GM19452 (cell line): ENCODE measurements around the gene MFSD6L.

Experiments
- ATAC-seq: cut with Tn5 transposase; IDR thresholded peaks from one replicate; pipeline ENCODE4 v1.9.1; 2021; ENCODE audit not compliant: unreplicated experiment

The MFSD6L gene

DNA sequence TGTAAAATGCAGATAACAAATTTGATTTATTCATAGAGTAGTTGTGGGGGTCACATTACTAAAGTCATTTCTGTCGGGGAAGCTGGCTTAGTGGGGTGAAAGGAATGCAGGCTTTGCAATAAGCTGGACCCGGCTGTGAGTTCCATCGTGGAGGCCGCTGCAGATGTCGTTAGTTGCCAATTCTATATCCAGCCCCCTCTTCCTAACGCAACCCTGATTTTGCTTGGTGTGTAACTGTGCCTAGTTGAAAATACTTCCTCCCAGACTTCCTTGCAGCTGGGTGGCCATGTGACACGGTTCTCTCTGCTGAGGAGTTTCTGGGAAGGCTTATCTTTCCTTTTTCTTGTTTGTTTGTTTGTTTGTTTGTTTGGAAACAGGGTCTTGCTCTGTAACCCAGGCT is 4.5 kb downstream of the MFSD6L start:
- no peak for ATAC-seq

- no peak for ATAC-seq
Measured at GRCh38 chr17:8793649-8794048, 5.5 kb downstream of the MFSD6L start.

DNA sequence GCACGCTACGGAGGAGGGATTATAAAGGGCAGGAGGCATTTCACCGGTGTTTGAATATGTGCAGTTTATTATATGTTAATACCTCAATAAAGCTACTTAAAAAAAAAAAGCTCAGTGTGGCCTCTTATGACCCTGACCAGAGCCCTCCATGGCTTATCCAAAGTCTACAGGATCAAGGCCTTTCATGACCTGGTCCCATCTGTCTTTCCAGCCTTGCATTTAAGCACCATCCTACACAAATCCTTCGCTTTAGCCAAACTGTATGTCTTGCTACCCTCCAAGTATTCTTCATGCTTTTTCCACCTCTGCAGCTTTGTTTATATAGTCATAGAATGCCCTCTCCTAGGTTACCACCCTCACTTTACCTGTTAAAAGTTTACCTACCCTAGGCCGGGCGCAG is 6.5 kb downstream of the MFSD6L start:
- no peak for ATAC-seq

DNA sequence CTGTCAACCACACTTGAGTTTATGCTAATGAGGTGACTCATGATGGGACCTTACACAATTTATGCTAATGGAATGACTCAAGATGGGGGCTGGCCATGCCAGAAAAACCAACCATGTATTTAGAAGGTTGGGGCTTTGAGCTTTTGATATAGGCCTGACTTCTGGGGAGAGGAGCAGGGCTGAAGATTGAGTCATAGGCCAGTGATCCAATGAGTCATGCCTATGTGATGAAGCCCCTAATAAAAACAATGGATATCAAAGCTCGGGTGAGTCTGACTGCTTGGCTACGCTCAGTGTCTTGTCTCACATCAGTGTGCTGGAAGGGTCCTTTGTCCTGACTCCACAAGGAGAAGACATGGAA is 7.3 kb downstream of the MFSD6L start:
- no peak for ATAC-seq

GRCh38 chr17:8791248-8791909 is 7.8 kb downstream of the MFSD6L start:
- no peak for ATAC-seq

- ATAC-seq, result no peak
Measured at GRCh38 chr17:8789743-8790142, 9.4 kb downstream of the MFSD6L start.

GRCh38 chr17:8788998-8789397 is 10.2 kb downstream of the MFSD6L start:
- ATAC-seq, result no peak

DNA sequence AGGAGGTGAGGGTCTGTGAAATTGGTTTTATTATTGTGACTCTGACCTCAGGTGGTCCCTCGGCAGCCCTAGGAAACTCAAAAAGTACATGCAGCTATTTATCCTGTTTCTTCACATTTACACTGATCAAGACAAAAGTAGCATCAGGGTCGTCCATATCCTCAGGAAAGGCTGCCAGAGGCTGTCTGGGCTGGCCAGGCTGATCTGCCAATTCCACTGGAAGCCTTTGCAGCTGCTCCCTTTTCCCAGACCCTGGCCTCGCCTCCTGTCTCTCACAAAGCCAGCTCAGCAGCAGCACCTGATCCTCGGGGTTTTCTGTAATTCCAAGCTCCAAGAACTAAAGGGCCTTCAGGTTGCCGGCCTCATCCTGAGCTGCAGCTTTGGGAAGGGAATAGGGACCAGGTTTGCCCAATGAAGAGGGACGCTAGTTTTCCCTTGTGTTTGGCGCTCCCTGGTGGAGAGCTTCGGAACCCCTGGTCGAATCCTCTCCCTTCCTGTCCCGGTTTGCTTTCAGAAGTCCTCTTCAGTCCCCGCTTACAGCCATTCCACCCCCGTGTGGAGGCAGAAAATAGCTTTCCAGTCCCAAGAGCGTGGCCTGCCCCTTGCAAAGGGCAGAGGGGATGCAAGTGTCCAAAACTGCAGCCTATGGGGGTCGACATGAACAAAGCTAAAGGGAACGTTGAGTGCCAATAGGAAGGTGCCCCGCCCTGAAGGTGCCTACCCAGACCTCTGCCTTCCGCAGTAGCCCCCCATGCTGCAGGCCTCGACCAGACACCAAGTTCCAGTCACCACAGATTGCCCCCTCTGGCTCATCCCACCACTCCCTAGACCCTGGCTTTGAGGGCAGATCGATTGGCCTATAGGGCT is 13.4 kb downstream of the MFSD6L start:
- no peak for ATAC-seq

- no peak for ATAC-seq
Measured at GRCh38 chr17:8782176-8782575, 17.0 kb downstream of the MFSD6L start.

- ATAC-seq, result no peak
Measured at GRCh38 chr17:8781776-8782175, 17.4 kb downstream of the MFSD6L start.

GRCh38 chr17:8776881-8777280 is 22.3 kb downstream of the MFSD6L start:
- ATAC-seq, result no peak

DNA sequence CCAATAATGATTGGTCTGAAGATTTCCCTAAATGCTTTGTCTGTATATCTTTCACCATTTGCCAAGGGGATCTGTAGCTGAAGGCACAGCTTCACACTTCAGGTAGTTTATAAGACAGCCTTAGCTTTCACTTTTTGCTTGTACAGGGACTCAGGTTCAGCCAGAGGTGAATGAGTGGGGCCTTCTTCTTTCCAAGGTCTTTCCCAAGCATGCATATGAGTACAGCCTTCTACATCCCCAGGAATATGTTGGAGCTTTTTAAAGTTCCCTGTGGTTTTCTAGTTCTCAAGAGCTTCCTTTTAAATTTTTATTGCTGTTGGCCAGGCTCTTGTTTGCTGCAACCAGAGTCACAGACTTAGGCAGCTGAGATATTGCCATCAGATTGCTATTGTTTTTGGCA is 22.9 kb downstream of the MFSD6L start:
- ATAC-seq, result no peak

DNA sequence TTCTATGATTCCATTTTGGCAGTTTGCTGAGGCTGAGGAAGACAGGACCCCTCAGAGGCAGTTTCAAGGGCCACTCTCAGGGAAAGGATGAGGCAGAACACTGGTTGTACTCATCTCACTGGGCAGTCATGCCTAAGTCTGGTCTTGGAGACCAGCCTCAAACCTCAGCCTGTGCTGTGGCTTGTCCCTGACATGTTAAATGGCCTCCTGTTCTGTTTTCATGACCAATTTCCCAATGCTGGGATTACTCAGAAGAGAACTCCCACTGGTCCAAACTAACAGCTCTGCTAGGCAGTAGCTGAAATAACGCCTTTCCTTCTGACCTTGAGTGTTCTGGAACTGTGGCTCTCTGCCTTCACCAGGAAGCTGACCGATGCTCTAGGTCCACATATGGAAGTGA is 32.4 kb downstream of the MFSD6L start:
- ATAC-seq, result no peak

DNA sequence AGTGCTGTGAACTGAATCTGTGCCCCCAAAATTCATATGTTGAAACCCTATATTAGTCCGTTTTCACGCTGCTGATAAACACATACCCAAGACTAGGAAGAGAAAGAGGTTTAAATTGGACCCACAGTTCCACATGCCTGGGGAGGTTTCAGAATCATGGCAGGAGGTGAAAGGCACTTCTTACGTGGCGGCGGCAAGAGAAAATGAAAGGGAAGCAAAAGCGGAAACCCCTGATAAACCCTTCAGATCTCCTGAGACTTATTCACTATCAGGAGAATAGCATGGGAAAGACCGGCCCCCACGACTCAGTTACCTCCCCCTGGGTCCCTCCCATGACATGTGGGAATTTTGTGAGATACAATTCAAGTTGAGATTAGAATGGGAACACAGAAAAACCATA is 37.2 kb downstream of the MFSD6L start:
- no peak for ATAC-seq

- no peak for ATAC-seq
Measured at GRCh38 chr17:8758137-8758596, 41.0 kb downstream of the MFSD6L start, which contains the start of gene SPDYE4. TSS of gene SPDYE4 (minus strand) at chr17:8758546. CDS start at chr17:8758382, 164 bp downstream.

DNA sequence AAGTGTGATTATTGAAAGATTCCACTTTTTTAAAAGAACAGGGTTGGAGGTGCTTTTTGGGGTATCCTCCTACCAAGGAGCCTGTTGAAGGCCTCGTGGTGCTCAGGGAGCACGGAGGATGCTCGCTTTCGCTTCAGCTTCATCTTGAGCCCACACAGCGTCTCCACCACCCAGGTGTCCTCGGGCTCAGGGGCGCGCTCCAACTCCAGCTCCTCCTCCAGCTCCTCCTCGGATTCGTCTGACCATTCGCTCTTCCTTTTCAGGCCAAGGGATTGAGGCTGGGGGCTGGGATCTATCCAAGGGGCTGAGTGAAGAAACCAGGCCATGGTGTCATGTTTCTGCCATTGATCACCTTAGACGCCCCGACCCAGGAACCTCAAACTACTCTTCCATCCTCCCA is 42.0 kb downstream of the MFSD6L start:
- ATAC-seq, result no peak

- ATAC-seq, result no peak
Measured at GRCh38 chr17:8755590-8756255, 43.4 kb downstream of the MFSD6L start.

GRCh38 chr17:8754890-8755289 is 44.3 kb downstream of the MFSD6L start:
- no peak for ATAC-seq

DNA sequence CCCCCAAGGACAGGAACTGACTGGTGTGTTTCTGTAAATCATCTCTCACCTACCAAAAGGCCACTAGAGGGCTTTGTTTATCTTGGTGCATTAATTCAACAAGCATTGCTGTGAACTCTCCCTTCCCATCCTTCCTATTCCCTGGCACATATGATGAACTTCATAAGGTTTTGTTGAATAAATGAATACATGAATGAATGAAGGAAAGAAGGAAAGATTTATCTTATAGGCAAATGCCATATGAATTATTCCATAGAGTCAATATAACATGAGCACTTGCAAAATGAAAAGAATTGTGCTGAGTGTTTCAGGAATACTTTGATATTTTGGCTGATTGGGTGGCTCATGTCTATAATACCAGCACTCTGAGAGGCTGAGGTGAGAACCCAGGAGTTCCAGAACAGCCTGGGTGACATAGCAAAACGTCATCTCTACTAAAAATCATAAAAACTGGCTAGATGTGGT is 45.2 kb downstream of the MFSD6L start:
- ATAC-seq, result no peak

DNA sequence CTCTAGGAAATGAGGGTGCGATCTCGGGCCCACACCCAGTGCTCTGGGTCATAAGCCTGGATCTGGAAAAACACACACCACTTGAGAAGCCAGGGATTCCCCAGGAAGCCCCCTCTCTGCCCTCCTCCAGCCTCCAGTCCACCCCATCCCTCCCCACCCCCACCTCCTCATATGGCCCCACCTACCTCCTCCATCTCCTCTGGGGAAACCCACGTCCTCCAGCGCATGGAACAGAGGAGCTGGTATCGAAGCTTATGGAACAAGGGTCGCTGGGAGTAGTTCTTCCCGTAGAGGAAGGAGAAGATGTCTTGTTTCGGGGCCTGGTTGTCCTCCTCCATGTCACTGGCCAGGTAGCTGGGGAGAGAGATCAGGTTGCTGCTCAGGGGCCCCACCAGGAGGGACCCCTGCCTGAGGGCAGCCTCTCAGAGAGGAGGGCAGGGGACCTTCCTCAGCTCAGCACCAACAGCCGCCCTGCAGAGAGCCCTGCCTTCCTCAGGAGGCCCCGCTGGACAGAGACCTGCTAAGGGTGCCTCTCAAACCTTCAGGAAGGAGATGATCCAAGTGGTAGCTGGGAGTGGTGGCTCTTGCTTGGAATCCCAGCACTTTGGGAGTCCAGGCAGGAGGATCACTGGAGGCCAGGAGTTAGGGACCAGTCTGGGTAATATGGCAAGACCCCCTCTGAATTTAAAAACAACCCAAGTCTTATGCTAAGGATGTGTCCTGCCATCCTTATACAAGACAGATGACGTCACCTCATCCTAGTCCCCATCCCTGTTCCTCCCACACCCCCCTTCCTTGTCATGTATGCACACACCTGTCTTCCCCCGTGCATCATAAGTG is 45.8 kb downstream of the MFSD6L start:
- no peak for ATAC-seq

DNA sequence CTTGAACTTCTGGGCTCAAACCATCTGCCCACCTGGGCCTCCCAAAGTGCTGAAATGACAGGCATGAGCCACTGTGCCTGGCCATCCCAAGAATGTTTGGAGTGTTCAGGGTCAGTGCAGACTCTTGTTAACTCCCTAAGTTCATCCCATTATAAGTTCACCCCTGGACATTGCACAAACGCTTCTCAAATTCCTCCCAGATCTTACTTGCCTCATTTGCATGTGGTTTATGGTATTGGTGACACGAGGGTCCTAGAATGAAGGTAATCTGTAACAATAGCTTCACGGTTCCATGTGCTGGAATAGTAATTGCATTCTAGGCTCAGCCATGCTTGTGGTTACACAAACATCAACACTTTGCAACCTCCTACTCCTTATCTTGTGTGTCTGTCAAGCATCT is 49.5 kb downstream of the MFSD6L start:
- no peak for ATAC-seq
